OCI-LY1 (cell line): ENCODE measurements around the gene CPSF4L.

ENCODE experiments used
- EZH2 ChIP-seq: fragments of 200-600 bp; sonication (generic), shearing (Covaris generic); IDR thresholded peaks from 2 replicates; pipeline ENCODE4 v1.8.0; 2017; ENCODE audit warnings: borderline replicate concordance, mixed run types, mild to moderate bottlenecking, antibody characterized with exemption, low read length, moderate library complexity, mixed read lengths
- TF ChIP-seq, protein P1 (sequence below): fragments of 200-600 bp; sonication (generic), shearing (Covaris generic); IDR thresholded peaks from 2 replicates; pipeline ENCODE4 v1.5.1; 2017; ENCODE audit warnings: mild to moderate bottlenecking, antibody characterized with exemption, low read length, moderate library complexity, mixed read lengths

DNA sequence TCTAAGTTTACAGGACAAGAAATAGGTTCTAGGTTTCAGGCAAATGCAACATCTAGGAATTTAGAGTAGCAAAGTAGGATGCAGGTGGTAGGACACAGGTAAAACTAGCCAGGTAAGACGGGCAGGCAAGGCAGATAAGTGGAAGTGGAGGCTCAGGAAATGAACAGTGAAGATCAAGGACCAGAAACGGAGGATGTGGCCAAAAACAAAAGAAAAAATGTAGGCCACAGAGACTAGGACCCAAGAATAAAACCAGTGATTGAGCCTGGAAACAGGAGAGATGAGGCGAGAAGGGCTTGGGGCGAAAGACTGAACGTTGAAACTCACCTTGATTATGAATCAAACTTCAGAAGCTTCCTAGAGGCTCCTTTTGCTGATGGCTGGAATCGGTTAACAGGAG lies 24.0 kb downstream of the CPSF4L start:
- TF ChIP-seq EZH2 = no peak
- TF ChIP-seq, protein P1, sequence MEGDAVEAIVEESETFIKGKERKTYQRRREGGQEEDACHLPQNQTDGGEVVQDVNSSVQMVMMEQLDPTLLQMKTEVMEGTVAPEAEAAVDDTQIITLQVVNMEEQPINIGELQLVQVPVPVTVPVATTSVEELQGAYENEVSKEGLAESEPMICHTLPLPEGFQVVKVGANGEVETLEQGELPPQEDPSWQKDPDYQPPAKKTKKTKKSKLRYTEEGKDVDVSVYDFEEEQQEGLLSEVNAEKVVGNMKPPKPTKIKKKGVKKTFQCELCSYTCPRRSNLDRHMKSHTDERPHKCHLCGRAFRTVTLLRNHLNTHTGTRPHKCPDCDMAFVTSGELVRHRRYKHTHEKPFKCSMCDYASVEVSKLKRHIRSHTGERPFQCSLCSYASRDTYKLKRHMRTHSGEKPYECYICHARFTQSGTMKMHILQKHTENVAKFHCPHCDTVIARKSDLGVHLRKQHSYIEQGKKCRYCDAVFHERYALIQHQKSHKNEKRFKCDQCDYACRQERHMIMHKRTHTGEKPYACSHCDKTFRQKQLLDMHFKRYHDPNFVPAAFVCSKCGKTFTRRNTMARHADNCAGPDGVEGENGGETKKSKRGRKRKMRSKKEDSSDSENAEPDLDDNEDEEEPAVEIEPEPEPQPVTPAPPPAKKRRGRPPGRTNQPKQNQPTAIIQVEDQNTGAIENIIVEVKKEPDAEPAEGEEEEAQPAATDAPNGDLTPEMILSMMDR = no peak
